Mammary epithelial cell (primary cell): Measurements from ENCODE around the gene XRRA1.

ENCODE experiments used
- CTCF ChIP-seq, 2 donors: IDR thresholded peaks in 1 of 2; conservative IDR thresholded peaks in 1 of 2; 2 replicates each; pipeline ENCODE4 v1.5.1; 2011 to 2012; ENCODE audit warnings: inconsistent platforms in 2 of 2, low read length in 2 of 2, mild to moderate bottlenecking in 2 of 2, control low read depth in 1 of 2, low read depth in 1 of 2; ENCODE audit not compliant: insufficient read depth in 1 of 2; ENCODE audit errors: extremely low read depth in 1 of 2
- EZH2 ChIP-seq: IDR thresholded peaks from 2 replicates; pipeline ENCODE4 v1.6.1; 2012; ENCODE audit warnings: low read length, inconsistent platforms, borderline replicate concordance

GRCh38 chr11:74791333-74792100 is 157.4 kb downstream of the XRRA1 start:
- no peak for TF ChIP-seq CTCF (conservative IDR thresholded peaks at IDR 0.05 in 1 of 2, IDR thresholded peaks at IDR 0.05 in 1 of 2; ENCODE audit: extremely low read depth in 1 of 2, insufficient read depth in 1 of 2, low read depth in 1 of 2, low read length in 2 of 2)
- TF ChIP-seq EZH2: no peak
